Immature natural killer cell (primary cell): Measurements from ENCODE around the gene MALRD1. TPM values are rescaled to one million over a fixed set of nuclear protein-coding genes. Genes with fewer than 3 reads are reported as not detected.
"Not testable (repeated sequence)": the region's sequence is repeated elsewhere in the genome, so short reads cannot be mapped to it uniquely, and the experiment has no call there.

Source experiments
- DNase-seq, 3 donors: peaks; one replicate each; pipeline ENCODE4 v3.0.0; 2022; ENCODE audit warnings: mixed read lengths in 1 of 3
- H3K27ac Mint-ChIP-seq, 6 donors: one replicate each; pipeline ENCODE4 v1.8.0; 2020; ENCODE audit warnings: mixed read lengths in 6 of 6, mild to moderate bottlenecking in 5 of 6, inconsistent platforms in 4 of 6, moderate library complexity in 3 of 6
- H3K27me3 Mint-ChIP-seq, 3 donors: one replicate each; pipeline ENCODE4 v1.8.0; 2020 to 2021; ENCODE audit warnings: low read depth in 3 of 3, mild to moderate bottlenecking in 3 of 3, mixed read lengths in 3 of 3, moderate library complexity in 3 of 3, inconsistent platforms in 1 of 3
- H3K36me3 Mint-ChIP-seq, 3 donors: one replicate each; pipeline ENCODE4 v1.8.0; 2020; ENCODE audit warnings: mixed read lengths in 3 of 3, inconsistent platforms in 2 of 3, mild to moderate bottlenecking in 2 of 3
- H3K4me1 Mint-ChIP-seq, 2 donors: one replicate each; pipeline ENCODE4 v1.8.0; 2020; ENCODE audit warnings: inconsistent platforms in 2 of 2, mild to moderate bottlenecking in 2 of 2, mixed read lengths in 2 of 2, moderate library complexity in 1 of 2
- H3K4me3 Mint-ChIP-seq, 5 donors: one replicate each; pipeline ENCODE4 v1.8.0; 2020; ENCODE audit warnings: mild to moderate bottlenecking in 5 of 5, mixed read lengths in 5 of 5, inconsistent platforms in 3 of 5, moderate library complexity in 3 of 5
- H3K9me3 Mint-ChIP-seq, 6 donors: one replicate each; pipeline ENCODE4 v1.8.0; 2020; ENCODE audit warnings: mild to moderate bottlenecking in 6 of 6, mixed read lengths in 6 of 6, inconsistent platforms in 4 of 6, moderate library complexity in 3 of 6
- polyA plus RNA-seq, 3 donors: library from polyadenylated mRNA; unstranded; fragments of 300-500 nt; fragmentation: Illumina TruSeq; gene quantifications; one replicate each; pipeline ENCODE4 v1.2.3, GENCODE V29; 2021

Gene MALRD1
- polyA plus RNA-seq, 3 donors from 2014 or later: not detected

- Mint-ChIP-seq H3K27me3 (peaks cover 0 to 1% (median 0%) of the 10 kb centered on the region in 3 donors), H3K36me3 (no peaks in the 10 kb centered on the region), H3K4me3 (peak overlapping the region; percentile 4 to 38 (median 25)), H3K9me3 (peaks cover 0 to 3% (median 0%) of the 10 kb centered on the region in 6 donors), H3K27ac (peak overlapping the region in 4 of 6 donors; percentile 41 to 81 (median 66)), H3K4me1 (peaks cover 20 to 34% of the 10 kb centered on the region in 2 donors)
- peak; percentile 24 to 37 (median 25) for DNase-seq
Measured at GRCh38 chr10:19730167-19730906, 681.7 kb downstream of the MALRD1 start.

- H3K4me1 Mint-ChIP-seq: peaks cover 20 to 34% of the 10 kb centered on the region in 2 donors
- H3K4me3 Mint-ChIP-seq: no peak overlapping the region
- no peaks in the 10 kb centered on the region for H3K36me3 Mint-ChIP-seq
- peaks cover 0 to 3% (median 0%) of the 10 kb centered on the region in 6 donors for H3K9me3 Mint-ChIP-seq
- no peak for DNase-seq
- peaks cover 0 to 1% (median 0%) of the 10 kb centered on the region in 3 donors for H3K27me3 Mint-ChIP-seq
- H3K27ac Mint-ChIP-seq: peak overlapping the region in 5 of 6 donors; percentile 24 to 81 (median 53)
Measured at GRCh38 chr10:19730907-19731217, 682.3 kb downstream of the MALRD1 start.

GRCh38 chr10:19731560-19731959 lies 683.0 kb downstream of the MALRD1 start:
- Mint-ChIP-seq H3K27me3 (peaks cover 0 to 1% (median 0%) of the 10 kb centered on the region in 3 donors), H3K27ac (peak overlapping the region in 1 of 6 donors; percentile 81), H3K36me3 (no peaks in the 10 kb centered on the region), H3K4me1 (peaks cover 20 to 34% of the 10 kb centered on the region in 2 donors), H3K9me3 (peaks cover 0 to 3% (median 0%) of the 10 kb centered on the region in 6 donors), H3K4me3 (no peak overlapping the region)
- DNase-seq: no peak

- H3K9me3 Mint-ChIP-seq: peaks cover 0 to 7% (median 4%) of the 10 kb centered on the region in 6 donors
- H3K27ac Mint-ChIP-seq: no peak overlapping the region
- no peak overlapping the region for H3K4me3 Mint-ChIP-seq
- H3K36me3 Mint-ChIP-seq: peaks cover 0 to 3% (median 0%) of the 10 kb centered on the region in 3 donors
- H3K4me1 Mint-ChIP-seq: no peaks in the 10 kb centered on the region
- DNase-seq: no peak
- H3K27me3 Mint-ChIP-seq: peaks cover 0 to 6% (median 6%) of the 10 kb centered on the region in 3 donors
Measured at GRCh38 chr10:19738440-19738839, 689.8 kb downstream of the MALRD1 start.

GRCh38 chr10:19739232-19739631 lies 690.6 kb downstream of the MALRD1 start:
- not testable (repeated sequence) for H3K9me3 Mint-ChIP-seq, DNase-seq, H3K36me3 Mint-ChIP-seq, H3K27ac Mint-ChIP-seq, H3K4me1 Mint-ChIP-seq, H3K4me3 Mint-ChIP-seq, H3K27me3 Mint-ChIP-seq

GRCh38 chr10:19742144-19742543 lies 693.5 kb downstream of the MALRD1 start:
- H3K27ac Mint-ChIP-seq, H3K9me3 Mint-ChIP-seq, DNase-seq, H3K4me3 Mint-ChIP-seq, H3K27me3 Mint-ChIP-seq, H3K36me3 Mint-ChIP-seq, H3K4me1 Mint-ChIP-seq: not testable (repeated sequence)

GRCh38 chr10:19745672-19746071 lies 697.1 kb downstream of the MALRD1 start:
- Mint-ChIP-seq H3K36me3 (peaks cover 0 to 3% (median 0%) of the 10 kb centered on the region in 3 donors), H3K4me1 (no peaks in the 10 kb centered on the region), H3K27ac (no peak overlapping the region), H3K27me3 (peaks cover 0 to 6% (median 2%) of the 10 kb centered on the region in 3 donors), H3K9me3 (no peaks in the 10 kb centered on the region), H3K4me3 (no peak overlapping the region)
- DNase-seq: no peak

- H3K27me3 Mint-ChIP-seq: peaks cover 0 to 3% (median 0%) of the 10 kb centered on the region in 3 donors
- H3K27ac Mint-ChIP-seq: no peak overlapping the region
- peaks cover 0 to 3% (median 0%) of the 10 kb centered on the region in 3 donors for H3K36me3 Mint-ChIP-seq
Measured at GRCh38 chr10:19749185-19749729, 700.7 kb downstream of the MALRD1 start.

GRCh38 chr10:19750972-19751371 lies 702.4 kb downstream of the MALRD1 start:
- Mint-ChIP-seq H3K4me1 (no peaks in the 10 kb centered on the region), H3K9me3 (no peaks in the 10 kb centered on the region), H3K36me3 (no peaks in the 10 kb centered on the region), H3K4me3 (no peak overlapping the region), H3K27me3 (peaks cover 0 to 1% (median 0%) of the 10 kb centered on the region in 3 donors), H3K27ac (no peak overlapping the region)
- DNase-seq: no peak

More at GRCh38 chr10:19749185-19749729, 700.7 kb downstream of the MALRD1 start:
- Mint-ChIP-seq H3K9me3 (no peaks in the 10 kb centered on the region), H3K4me1 (no peaks in the 10 kb centered on the region), H3K4me3 (no peak overlapping the region)
- no peak for DNase-seq

- no peaks in the 10 kb centered on the region for H3K36me3 Mint-ChIP-seq
- H3K9me3 Mint-ChIP-seq: no peaks in the 10 kb centered on the region
- no peaks in the 10 kb centered on the region for H3K4me1 Mint-ChIP-seq
- no peak overlapping the region for H3K4me3 Mint-ChIP-seq
- no peak overlapping the region for H3K27ac Mint-ChIP-seq
- DNase-seq: no peak
- peaks cover 0 to 3% (median 0%) of the 10 kb centered on the region in 3 donors for H3K27me3 Mint-ChIP-seq
Measured at GRCh38 chr10:19756919-19757318, 708.3 kb downstream of the MALRD1 start.

GRCh38 chr10:19762026-19762425 lies 713.4 kb downstream of the MALRD1 start:
- no peak for DNase-seq
- H3K9me3 Mint-ChIP-seq: peaks cover 0 to 3% (median 0%) of the 10 kb centered on the region in 6 donors
- H3K4me1 Mint-ChIP-seq: no peaks in the 10 kb centered on the region
- no peak overlapping the region for H3K4me3 Mint-ChIP-seq
- no peaks in the 10 kb centered on the region for H3K36me3 Mint-ChIP-seq
- no peak overlapping the region for H3K27ac Mint-ChIP-seq
- H3K27me3 Mint-ChIP-seq: peaks cover 0 to 3% (median under 1%) of the 10 kb centered on the region in 3 donors

- Mint-ChIP-seq H3K36me3 (no peaks in the 10 kb centered on the region), H3K4me1 (no peaks in the 10 kb centered on the region), H3K27me3 (peaks cover 0 to 3% (median 0%) of the 10 kb centered on the region in 3 donors), H3K9me3 (peaks cover 0 to 3% (median 0%) of the 10 kb centered on the region in 6 donors), H3K4me3 (no peak overlapping the region), H3K27ac (no peak overlapping the region)
- no peak for DNase-seq
Measured at GRCh38 chr10:19764111-19764510, 715.5 kb downstream of the MALRD1 start.

GRCh38 chr10:19767876-19768275 lies 719.3 kb downstream of the MALRD1 start:
- H3K36me3 Mint-ChIP-seq: no peaks in the 10 kb centered on the region
- no peak overlapping the region for H3K4me3 Mint-ChIP-seq
- DNase-seq: no peak
- H3K9me3 Mint-ChIP-seq: peaks cover 0 to 3% (median 0%) of the 10 kb centered on the region in 6 donors
- no peak overlapping the region for H3K27ac Mint-ChIP-seq
- no peaks in the 10 kb centered on the region for H3K4me1 Mint-ChIP-seq
- peaks cover 0 to 3% (median 0%) of the 10 kb centered on the region in 3 donors for H3K27me3 Mint-ChIP-seq

GRCh38 chr10:19769826-19770225 lies 721.2 kb downstream of the MALRD1 start:
- not testable (repeated sequence) for H3K27me3 Mint-ChIP-seq, H3K27ac Mint-ChIP-seq

More at GRCh38 chr10:19769826-19770225, 721.2 kb downstream of the MALRD1 start:
- not testable (repeated sequence) for H3K36me3 Mint-ChIP-seq, H3K4me3 Mint-ChIP-seq, DNase-seq, H3K4me1 Mint-ChIP-seq, H3K9me3 Mint-ChIP-seq
